Stimulated activated naive CD8-positive, alpha-beta T cell treated with anti-CD3 and anti-CD28 coated beads, Interleukin-15, amount 100 ng/mL, for 72 hours (primary cell): Measurements from ENCODE around the gene CYP27A1.
A peak's percentile ranks its signal among the peaks of the same experiment; 100 is the strongest.
"Not testable (repeated sequence)": the region's sequence is repeated elsewhere in the genome, so short reads cannot be mapped to it uniquely, and the experiment has no call there.

Experiments
- ATAC-seq: fragments of 150-1000 bp; cut with Tn5 transposase; 2 replicates; pipeline ENCODE4 v1.10.0; 2021; ENCODE audit warnings: mild to moderate bottlenecking, moderate library complexity
- DNase-seq, 2 donors: peaks; one replicate each; pipeline ENCODE4 v3.0.0; 2021 to 2022
- H3K27ac Mint-ChIP-seq, 2 donors: one replicate each; pipeline ENCODE4 v1.8.0; 2022; ENCODE audit warnings: mild to moderate bottlenecking in 2 of 2, mixed read lengths in 2 of 2, moderate library complexity in 2 of 2
- H3K27me3 Mint-ChIP-seq: one replicate; pipeline ENCODE4 v1.8.0; 2022; ENCODE audit warnings: mixed read lengths
- H3K4me1 Mint-ChIP-seq: one replicate; pipeline ENCODE4 v1.8.0; 2022; ENCODE audit warnings: mild to moderate bottlenecking, mixed read lengths
- H3K4me3 Mint-ChIP-seq, 2 donors: one replicate each; pipeline ENCODE4 v1.8.0; 2022; ENCODE audit warnings: mild to moderate bottlenecking in 2 of 2, mixed read lengths in 2 of 2, moderate library complexity in 1 of 2
- H3K9me3 Mint-ChIP-seq, 2 donors: one replicate each; pipeline ENCODE4 v1.8.0; 2022; ENCODE audit warnings: mixed read lengths in 2 of 2

CYP27A1 gene

DNA sequence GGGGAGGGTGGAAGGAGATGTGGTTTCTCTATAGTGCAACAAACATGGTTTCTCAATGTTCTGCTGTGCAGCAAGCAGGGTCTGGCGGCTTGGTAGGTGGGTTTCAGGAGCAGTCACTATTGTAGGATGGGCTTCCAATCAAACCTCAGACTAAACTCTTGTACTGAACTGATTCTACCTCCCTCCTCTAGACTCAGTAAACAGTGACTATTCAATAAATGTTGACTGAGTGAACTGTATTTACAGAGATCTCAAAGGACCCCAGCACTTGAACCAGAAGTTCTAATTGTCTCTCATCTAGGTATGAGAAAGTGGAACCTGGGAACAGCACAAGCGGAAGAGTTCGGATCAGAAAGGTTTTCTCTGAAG lies 26.8 kb upstream of the CYP27A1 start:
- no peak for DNase-seq
- no peak overlapping the region for H3K27ac Mint-ChIP-seq
- H3K4me1 Mint-ChIP-seq: no peaks in the 10 kb centered on the region
- no peaks in the 10 kb centered on the region for H3K9me3 Mint-ChIP-seq
- H3K27me3 Mint-ChIP-seq: no peaks in the 10 kb centered on the region
- no peak overlapping the region for H3K4me3 Mint-ChIP-seq
- ATAC-seq: no peak

DNA sequence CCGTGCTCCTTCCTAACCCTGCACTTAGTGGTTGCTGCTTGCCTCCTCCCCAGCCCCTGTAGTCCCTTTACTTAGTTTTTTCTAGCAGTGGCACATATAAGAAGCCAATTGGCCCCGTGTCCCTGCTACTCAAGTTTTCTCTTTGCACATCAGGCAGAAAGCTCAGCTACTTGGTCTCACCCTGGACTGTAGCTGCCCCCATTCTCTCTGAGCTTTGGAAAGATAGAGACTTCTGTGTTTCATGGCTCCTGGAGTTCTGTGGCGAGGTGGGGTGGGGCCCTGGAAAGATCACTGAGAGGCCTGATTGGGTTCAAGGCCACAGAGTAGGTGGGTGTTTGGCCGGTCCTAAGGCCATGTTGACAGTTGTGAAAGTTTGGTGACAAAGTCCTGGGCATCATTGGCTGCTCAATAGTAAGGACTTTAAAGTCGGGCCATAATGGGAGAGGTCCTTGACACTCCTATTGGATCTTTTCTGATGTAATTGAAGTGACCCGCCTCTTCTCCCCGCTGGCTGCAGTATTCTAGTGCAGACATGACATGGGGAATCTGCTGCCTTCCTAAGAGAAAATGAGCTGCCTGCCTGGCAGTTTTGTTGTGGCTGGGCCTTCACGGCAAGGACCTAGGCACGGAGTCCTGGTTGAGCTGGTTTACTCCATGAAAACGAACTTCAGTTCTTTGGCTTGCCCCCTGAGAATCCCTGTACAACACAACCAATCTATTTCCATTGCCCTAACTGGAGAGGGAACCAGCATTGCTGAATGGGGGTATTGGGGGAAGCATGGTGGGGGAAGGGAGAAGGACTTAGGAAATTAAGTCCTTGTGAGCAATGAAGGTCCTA lies 26.2 kb upstream of the CYP27A1 start:
- peak overlapping the region in 1 of 2 donors; percentile 49 for H3K27ac Mint-ChIP-seq
- H3K4me3 Mint-ChIP-seq: no peak overlapping the region
- H3K4me1 Mint-ChIP-seq: no peaks in the 10 kb centered on the region
- DNase-seq (no peak), ATAC-seq (no peak)
- no peaks in the 10 kb centered on the region for H3K9me3 Mint-ChIP-seq
- no peaks in the 10 kb centered on the region for H3K27me3 Mint-ChIP-seq

DNA sequence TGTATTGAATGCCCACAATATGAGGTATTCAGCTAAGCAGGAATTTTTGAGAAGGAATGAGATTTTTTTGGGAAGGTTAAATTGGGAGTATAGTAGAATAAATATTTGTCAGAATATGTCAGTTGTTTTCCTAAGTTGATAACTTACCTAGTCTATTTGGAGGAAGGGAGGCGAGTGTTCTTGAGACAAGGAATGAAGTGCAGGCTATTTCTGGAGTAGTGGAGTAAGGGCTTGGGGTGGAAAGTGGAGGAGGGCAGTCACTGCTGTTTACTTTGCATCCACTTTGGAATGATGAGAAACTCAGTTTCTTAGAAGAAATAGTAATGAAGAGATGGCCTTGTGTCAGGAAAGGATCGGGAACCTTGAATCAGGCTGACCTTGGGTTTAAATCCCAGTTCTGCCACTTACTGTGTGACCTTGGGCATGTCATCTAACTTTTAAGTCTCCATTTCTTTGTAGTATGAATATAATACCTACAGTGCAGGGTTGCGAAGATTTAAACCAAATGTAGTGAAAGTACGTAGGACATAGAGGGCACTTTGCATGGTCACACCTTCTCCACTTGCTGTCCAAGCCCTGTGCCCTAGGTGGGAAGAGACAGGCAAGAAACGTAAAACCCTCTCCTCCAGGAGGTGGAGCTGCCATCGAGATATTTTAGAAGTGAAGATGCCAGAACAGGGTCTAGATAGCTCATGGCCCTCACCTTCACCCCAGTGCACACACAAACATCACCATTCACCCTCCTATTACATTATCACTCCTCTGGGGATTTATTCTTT lies 25.2 kb upstream of the CYP27A1 start:
- no peaks in the 10 kb centered on the region for H3K4me1 Mint-ChIP-seq
- no peaks in the 10 kb centered on the region for H3K27me3 Mint-ChIP-seq
- H3K4me3 Mint-ChIP-seq: no peak overlapping the region
- H3K27ac Mint-ChIP-seq: peak overlapping the region in 1 of 2 donors; percentile 49
- DNase-seq (no peak), ATAC-seq (no peak)
- no peaks in the 10 kb centered on the region for H3K9me3 Mint-ChIP-seq

DNA sequence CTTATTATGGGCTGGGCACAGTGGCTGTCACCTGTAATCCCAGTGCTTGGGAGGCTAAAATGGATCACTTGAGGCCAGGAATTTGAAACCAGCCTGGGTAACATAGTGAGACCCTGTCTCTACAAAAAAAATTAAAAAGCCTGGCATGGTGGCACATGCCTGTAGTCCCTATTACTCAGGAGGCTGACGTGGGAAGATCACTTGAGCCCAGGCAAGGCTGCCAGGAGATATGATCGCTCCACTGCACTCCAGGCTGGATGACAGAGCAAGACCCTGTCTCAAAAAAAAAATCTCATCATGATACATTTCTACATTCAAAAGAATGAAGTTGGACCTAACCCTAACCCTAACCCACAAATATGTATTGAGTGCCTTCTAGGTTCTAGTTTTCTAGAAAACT lies 20.2 kb upstream of the CYP27A1 start:
- DNase-seq (no peak), ATAC-seq (no peak)
- H3K4me1 Mint-ChIP-seq: no peaks in the 10 kb centered on the region
- H3K9me3 Mint-ChIP-seq: no peaks in the 10 kb centered on the region
- no peak overlapping the region for H3K27ac Mint-ChIP-seq
- no peaks in the 10 kb centered on the region for H3K27me3 Mint-ChIP-seq
- no peak overlapping the region for H3K4me3 Mint-ChIP-seq

DNA sequence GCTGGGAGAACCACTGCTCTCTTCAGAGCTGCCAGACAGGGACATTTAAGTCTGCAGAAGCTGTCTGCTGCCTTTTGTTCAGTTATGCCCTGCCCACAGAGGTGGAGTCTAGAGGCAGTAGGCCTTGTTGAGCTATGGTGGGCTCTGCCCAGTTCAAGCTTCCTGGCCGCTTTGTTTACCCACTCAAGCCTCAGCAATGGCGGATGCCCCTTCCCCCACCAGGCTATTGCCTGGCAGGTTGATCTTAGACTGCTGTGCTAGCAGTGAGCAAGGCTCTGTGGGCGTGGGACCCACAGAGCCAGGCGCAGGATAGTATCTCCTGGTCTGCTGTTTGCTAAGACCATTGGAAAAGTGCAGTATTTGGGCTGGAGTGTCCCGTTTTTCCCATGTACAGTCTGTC lies 9.2 kb upstream of the CYP27A1 start:
- not testable (repeated sequence) for H3K27ac Mint-ChIP-seq, ATAC-seq, H3K27me3 Mint-ChIP-seq, H3K4me3 Mint-ChIP-seq, DNase-seq, H3K4me1 Mint-ChIP-seq
- H3K9me3 Mint-ChIP-seq: peaks cover 6 to 17% of the 10 kb centered on the region in 2 donors

DNA sequence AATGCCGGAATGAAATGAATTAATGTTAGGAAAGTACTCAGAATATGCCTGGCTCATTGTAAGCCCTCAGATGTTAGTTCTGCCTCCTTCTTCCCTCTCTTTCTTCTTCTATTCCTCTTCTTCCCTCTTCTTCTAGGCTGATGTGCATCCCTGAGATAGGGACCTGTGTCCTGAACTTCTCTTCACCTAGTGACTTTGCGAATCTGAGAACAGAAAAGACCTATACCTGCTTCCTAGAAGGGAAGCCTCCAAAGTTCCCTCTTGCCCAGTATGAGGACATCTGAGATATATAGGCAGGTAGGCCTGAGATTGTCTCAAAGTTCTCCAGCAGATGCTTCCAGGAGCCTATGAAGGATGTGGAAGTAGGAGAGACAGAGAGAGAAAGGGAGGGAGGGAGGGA lies 8.1 kb upstream of the CYP27A1 start:
- H3K27ac Mint-ChIP-seq: no peak overlapping the region
- H3K4me3 Mint-ChIP-seq: no peak overlapping the region
- H3K4me1 Mint-ChIP-seq: no peaks in the 10 kb centered on the region
- peaks cover 6 to 19% of the 10 kb centered on the region in 2 donors for H3K9me3 Mint-ChIP-seq
- ATAC-seq (no peak), DNase-seq (no peak)
- peaks cover 4% of the 10 kb centered on the region for H3K27me3 Mint-ChIP-seq

DNA sequence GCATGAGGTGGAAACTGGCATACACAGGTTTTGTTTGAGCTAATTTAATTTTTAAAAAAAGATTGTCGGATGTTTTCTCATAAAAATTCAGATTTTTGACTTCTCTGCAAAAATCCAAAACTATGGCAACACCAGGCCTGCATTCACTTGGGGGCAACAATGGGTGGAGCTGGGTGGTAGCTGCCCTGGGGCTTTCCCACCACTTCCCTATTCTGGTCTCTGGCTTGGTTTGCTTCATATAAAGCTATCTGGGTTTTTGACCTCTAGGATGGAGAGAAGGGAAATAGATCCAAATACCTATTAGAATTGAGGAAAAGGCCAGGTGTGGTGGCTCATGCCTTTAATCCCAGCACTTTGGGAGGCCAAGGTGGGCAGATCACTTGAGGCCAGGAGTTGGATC lies 5.5 kb upstream of the CYP27A1 start:
- no peak for DNase-seq
- no peak overlapping the region for H3K27ac Mint-ChIP-seq
- H3K4me3 Mint-ChIP-seq: no peak overlapping the region
- H3K27me3 Mint-ChIP-seq: peaks cover 28% of the 10 kb centered on the region
- no peak for ATAC-seq
- peaks cover 6 to 19% of the 10 kb centered on the region in 2 donors for H3K9me3 Mint-ChIP-seq
- no peaks in the 10 kb centered on the region for H3K4me1 Mint-ChIP-seq

DNA sequence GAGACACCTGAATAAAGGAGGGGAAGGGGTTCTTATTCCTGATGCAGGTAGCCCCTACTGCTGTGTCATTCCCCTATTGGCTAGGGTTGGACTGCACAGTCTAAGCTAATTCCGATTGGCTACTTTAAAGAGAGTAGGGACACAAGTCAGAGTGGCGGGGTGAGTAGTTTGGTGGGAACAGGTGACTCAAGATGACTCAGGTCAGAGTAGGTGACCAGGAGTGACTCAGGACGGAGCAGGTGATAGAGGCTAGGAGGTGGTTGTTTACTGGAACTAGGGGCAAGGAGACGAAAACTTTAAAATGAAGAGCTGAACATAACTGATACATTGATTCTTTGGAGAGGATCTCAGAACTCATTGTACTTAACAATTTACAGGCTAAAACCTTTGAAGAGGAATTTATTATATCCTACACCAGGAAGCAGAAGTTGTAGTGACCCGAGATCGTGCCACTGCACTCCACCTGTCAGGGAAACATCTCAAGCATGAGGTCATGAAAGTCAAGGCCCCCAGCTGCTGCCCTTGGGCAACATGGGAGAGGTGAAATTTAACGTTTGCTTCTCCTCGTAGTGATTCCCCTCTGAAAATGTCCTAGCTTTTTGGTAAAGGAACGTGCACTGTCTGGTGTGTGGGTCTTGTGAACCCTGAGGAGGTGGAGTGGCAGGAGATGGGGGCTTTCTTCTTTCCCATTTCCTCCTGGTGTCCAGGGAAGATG lies 4.5 kb upstream of the CYP27A1 start:
- no peaks in the 10 kb centered on the region for H3K4me1 Mint-ChIP-seq
- no peak overlapping the region for H3K27ac Mint-ChIP-seq
- peaks cover 6 to 19% of the 10 kb centered on the region in 2 donors for H3K9me3 Mint-ChIP-seq
- ATAC-seq (no peak), DNase-seq (no peak)
- H3K4me3 Mint-ChIP-seq: no peak overlapping the region
- H3K27me3 Mint-ChIP-seq: peaks cover 38% of the 10 kb centered on the region

DNA sequence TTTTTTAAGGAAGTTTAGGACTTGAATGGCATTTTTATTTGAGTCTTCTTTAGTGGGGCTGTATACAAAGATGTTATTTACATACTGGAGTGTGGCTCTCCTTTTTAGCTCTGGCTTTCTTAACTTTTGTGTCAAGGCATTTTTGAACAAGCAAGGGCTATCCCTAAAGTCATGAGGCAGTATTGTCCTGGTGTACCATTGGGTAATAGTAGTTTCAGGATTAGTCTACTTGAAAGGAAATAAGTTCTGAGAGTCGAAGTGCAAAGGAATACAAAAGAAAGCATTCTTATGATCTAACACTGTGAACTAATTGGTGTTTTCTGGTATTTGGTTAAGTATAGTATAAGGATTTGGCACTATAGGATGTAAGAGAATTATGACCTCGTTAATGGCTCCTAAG lies 1.9 kb upstream of the CYP27A1 start:
- Mint-ChIP-seq H3K27me3 (peaks cover 57% of the 10 kb centered on the region), H3K4me3 (no peak overlapping the region), H3K9me3 (peaks cover 6 to 19% of the 10 kb centered on the region in 2 donors), H3K27ac (no peak overlapping the region), H3K4me1 (no peaks in the 10 kb centered on the region)
- DNase-seq: no peak
- ATAC-seq: no peak

DNA sequence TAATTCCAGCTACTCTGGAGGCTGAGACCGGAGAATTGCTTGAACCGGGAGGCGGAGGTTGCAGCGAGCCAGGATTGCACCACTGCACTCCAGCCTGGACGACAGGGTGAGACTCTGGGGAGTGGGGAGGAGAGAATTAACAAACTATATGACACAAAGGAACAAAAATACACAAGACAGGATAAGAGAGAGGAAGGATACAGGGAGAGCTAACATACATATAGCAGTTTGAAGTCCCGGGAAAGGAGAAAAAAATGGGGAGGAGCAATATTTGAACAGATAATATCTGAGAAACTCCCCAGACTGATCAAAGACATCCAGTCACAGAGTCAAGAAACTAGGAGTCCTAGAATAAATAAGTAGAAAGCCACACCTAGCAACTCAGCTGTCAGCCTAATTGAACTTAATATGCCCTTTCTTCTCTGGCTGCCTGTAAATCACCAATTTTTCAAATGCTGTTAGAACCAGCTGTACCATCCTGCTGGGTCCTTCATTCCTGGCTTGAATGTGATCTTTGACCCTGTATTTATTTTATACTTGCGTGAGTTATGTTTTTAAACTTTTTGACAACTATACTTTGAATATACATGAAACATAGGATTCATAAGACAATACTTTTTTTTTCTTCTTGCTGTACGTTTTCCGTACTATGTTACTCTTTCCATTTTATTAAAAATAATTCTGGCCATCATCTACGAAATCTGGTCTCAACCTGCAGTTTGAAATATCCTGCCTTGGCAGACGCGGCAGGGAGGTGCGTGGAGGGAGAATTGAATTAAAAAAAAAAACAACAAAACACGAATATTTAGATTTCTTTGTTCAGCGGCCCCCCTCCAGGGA lies 876 bp upstream of the CYP27A1 start:
- Mint-ChIP-seq H3K9me3 (peaks cover 4 to 16% of the 10 kb centered on the region in 2 donors), H3K4me3 (peak overlapping the region; percentile 30 to 52), H3K27ac (no peak overlapping the region), H3K4me1 (no peaks in the 10 kb centered on the region), H3K27me3 (peaks cover 67% of the 10 kb centered on the region)
- DNase-seq: no peak
- ATAC-seq: no peak

DNA sequence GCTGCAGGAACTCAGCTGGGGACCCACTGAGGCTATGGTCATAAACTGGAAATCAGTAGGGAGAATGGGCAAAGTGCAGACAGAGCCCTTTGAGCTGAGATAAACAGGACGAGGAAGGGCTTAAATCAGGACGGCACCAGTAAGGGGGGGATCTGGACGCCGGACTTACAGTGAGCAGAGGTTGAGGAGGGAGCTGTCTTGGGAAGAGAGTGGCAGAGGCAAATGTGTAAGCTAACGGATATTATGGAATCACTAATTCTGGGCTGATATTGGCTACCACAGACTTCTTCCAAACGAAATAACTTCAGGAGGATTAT lies 539 bp downstream of the CYP27A1 start:
- no peak overlapping the region for H3K4me3 Mint-ChIP-seq
- H3K9me3 Mint-ChIP-seq: peaks cover 0 to 5% of the 10 kb centered on the region in 2 donors
- H3K27me3 Mint-ChIP-seq: peaks cover 71% of the 10 kb centered on the region
- H3K4me1 Mint-ChIP-seq: no peaks in the 10 kb centered on the region
- DNase-seq (no peak), ATAC-seq (no peak)
- no peak overlapping the region for H3K27ac Mint-ChIP-seq

DNA sequence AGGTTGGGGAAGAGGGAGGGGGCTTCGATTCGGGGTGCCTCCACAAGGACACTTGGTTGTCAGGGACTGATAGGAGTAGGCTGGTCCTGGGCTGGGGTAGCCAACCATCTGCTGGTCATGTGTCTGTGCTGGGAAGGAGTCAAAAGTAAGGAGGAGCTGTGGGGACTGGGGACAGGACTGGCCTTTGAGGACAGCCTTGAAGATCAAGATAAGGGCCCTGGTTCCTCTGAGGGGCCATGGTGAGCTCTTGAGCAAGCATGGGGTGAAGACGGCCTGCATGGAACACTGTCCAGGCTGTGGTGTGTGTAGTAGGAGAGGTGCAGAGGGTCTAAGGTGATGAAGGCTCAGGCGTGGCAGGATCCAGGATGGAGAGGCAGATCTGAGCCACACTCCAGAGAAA lies 1.7 kb downstream of the CYP27A1 start:
- DNase-seq (no peak), ATAC-seq (no peak)
- no peaks in the 10 kb centered on the region for H3K9me3 Mint-ChIP-seq
- peaks cover 81% of the 10 kb centered on the region for H3K27me3 Mint-ChIP-seq
- no peaks in the 10 kb centered on the region for H3K4me1 Mint-ChIP-seq
- no peak overlapping the region for H3K4me3 Mint-ChIP-seq
- H3K27ac Mint-ChIP-seq: no peak overlapping the region

DNA sequence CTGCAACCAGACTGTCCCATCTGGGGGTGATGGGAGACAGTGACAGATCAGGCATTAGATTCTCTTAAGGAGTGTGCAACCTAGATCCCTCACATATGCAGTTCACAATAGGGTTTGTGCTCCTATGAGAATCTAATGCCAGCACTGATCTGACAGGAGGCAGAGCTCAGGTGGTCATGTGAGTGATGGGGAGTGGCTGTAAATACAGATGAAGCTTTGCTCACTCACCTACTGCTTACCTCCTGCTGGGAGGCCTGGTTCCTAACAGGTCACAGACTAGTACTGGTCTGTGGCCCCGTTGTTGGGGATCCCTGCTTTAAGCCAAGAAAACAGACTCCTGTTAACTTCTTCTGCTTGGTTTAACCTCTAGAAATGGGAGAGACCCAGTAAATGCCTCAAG lies 3.2 kb downstream of the CYP27A1 start:
- no peaks in the 10 kb centered on the region for H3K4me1 Mint-ChIP-seq
- H3K27me3 Mint-ChIP-seq: peaks cover 77% of the 10 kb centered on the region
- no peak for ATAC-seq
- no peaks in the 10 kb centered on the region for H3K9me3 Mint-ChIP-seq
- H3K4me3 Mint-ChIP-seq: no peak overlapping the region
- H3K27ac Mint-ChIP-seq: no peak overlapping the region
- no peak for DNase-seq

DNA sequence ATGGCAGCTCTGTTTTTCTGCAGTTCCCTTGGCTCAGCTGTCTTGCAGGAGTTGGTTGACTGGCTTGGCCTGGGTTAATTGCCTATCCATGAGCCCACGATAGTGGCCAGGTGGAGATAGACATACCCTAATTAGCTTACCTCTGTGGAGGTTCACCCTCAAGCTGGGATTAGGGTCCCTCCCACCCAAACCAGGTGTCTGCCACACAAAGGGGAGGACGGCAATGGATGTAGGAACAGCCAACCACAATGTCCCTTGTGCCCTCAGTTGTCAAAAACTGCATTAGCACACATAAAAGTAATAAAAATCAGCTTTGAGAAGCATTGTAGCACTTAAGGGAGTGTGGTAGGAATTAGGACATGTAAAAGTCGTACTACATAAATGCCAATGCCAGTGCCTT lies 4.2 kb downstream of the CYP27A1 start:
- peaks cover 70% of the 10 kb centered on the region for H3K27me3 Mint-ChIP-seq

DNA sequence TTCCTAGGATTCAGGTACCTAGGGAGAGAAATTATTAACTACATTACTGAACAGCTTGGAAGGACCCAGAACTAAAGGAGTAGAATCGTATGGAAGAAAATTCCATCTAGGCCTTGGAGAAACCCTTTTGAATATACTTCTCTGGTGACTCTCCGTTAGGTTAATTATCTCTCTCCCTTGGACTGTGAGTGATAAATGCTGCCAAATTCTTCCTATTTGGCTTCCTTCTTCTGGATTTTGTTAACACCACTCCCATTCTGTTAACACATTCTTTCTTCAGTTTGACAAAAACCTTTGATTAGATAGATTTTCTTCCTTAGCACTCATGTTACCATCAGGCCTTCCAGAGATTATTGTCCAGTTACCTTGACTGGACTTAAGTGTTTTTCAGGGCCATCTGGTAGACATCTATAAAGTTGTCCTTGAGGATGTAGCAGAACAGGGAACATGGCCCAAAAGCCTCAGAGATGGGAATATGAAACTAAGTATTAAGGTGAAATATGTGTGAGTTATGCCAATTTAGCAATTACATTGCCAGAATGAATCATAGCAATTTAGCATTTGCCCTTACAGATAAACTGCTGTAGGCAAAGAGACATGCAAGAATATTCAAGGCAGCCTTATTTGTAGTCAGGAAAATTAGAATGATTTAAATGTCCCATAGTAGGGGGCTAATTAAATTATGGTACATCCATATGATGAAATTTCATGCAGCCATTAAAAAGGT lies 6.7 kb downstream of the CYP27A1 start:
- Mint-ChIP-seq H3K27ac (no peak overlapping the region), H3K4me3 (no peak overlapping the region), H3K9me3 (no peaks in the 10 kb centered on the region), H3K27me3 (peaks cover 51% of the 10 kb centered on the region), H3K4me1 (no peaks in the 10 kb centered on the region)
- ATAC-seq (no peak), DNase-seq (no peak)

More for the DNA sequence above, 4.2 kb downstream of the CYP27A1 start:
- H3K4me1 Mint-ChIP-seq: no peaks in the 10 kb centered on the region
- DNase-seq (no peak), ATAC-seq (no peak)
- no peak overlapping the region for H3K27ac Mint-ChIP-seq
- H3K9me3 Mint-ChIP-seq: no peaks in the 10 kb centered on the region
- no peak overlapping the region for H3K4me3 Mint-ChIP-seq
